Natural killer cell (primary cell): Measurements from ENCODE around the gene SPARCL1. TPM values are rescaled to one million over a fixed set of nuclear protein-coding genes. Genes with fewer than 3 reads are reported as not detected.
A peak's percentile ranks its signal among the peaks of the same experiment; 100 is the strongest.

ENCODE experiments used
- ATAC-seq, 3 donors: fragments of 150-1000 bp in 2 of 3; fragments of 200-7000 bp in 1 of 3; cut with Tn5 transposase; 1 replicate in 1 of 3; 2 replicates in 2 of 3; pipeline ENCODE4 v1.10.0; 2021; ENCODE audit warnings: mild to moderate bottlenecking in 2 of 3, moderate library complexity in 2 of 3
- DNase-seq, 2 donors: peaks; one replicate each; pipeline versions ENCODE4 v3.0.0 to v3.0.0-alpha.2; 2013 to 2021; ENCODE audit warnings: mixed read lengths in 1 of 2
- H3K27ac ChIP-seq: one replicate; pipeline ENCODE4 v1.5.1; 2013; ENCODE audit warnings: mild to moderate bottlenecking, low read length
- H3K27me3 ChIP-seq: one replicate; pipeline ENCODE4 v1.6.1; 2013; ENCODE audit warnings: low read length; ENCODE audit not compliant: control insufficient read depth, insufficient read depth
- H3K36me3 ChIP-seq: one replicate; pipeline ENCODE4 v1.6.1; 2013; ENCODE audit warnings: low read length; ENCODE audit not compliant: control insufficient read depth, insufficient read depth
- H3K4me1 ChIP-seq: one replicate; pipeline ENCODE4 v1.6.1; 2013; ENCODE audit warnings: low read length; ENCODE audit not compliant: control insufficient read depth, insufficient read depth
- H3K4me3 ChIP-seq: one replicate; pipeline ENCODE4 v1.5.1; 2013; ENCODE audit warnings: low read length
- H3K9me3 ChIP-seq: one replicate; pipeline ENCODE4 v1.6.1; 2013; ENCODE audit warnings: low read length; ENCODE audit not compliant: control insufficient read depth, insufficient read depth
- H3K27ac Mint-ChIP-seq, 2 donors: one replicate each; pipeline ENCODE4 v1.8.0; 2022; ENCODE audit warnings: mild to moderate bottlenecking in 2 of 2, mixed read lengths in 2 of 2, moderate library complexity in 1 of 2
- H3K27me3 Mint-ChIP-seq, 2 donors: one replicate each; pipeline ENCODE4 v1.8.0; 2022; ENCODE audit warnings: low read depth in 2 of 2, mixed read lengths in 2 of 2
- H3K36me3 Mint-ChIP-seq: one replicate; pipeline ENCODE4 v1.8.0; 2022; ENCODE audit warnings: mixed read lengths
- H3K4me1 Mint-ChIP-seq, 2 donors: one replicate each; pipeline ENCODE4 v1.8.0; 2022; ENCODE audit warnings: mixed read lengths in 2 of 2
- H3K4me3 Mint-ChIP-seq: one replicate; pipeline ENCODE4 v1.8.0; 2022; ENCODE audit warnings: mild to moderate bottlenecking, moderate library complexity, mixed read lengths
- H3K9me3 Mint-ChIP-seq, 2 donors: one replicate each; pipeline ENCODE4 v1.8.0; 2022; ENCODE audit warnings: mixed read lengths in 2 of 2
- CTCF ChIP-seq: fragments of 200-600 bp; IDR thresholded peaks from one replicate; pipeline ENCODE4 v1.8.0; 2022; ENCODE audit warnings: antibody characterized with exemption
- WGBS: methylation state at CpG from one replicate; pipeline ENCODE4 v1.1.7; 2013; ENCODE audit warnings: missing lambda C conversion rate; ENCODE audit not compliant: insufficient coverage; 5-methylcytosine and 5-hydroxymethylcytosine counted together
- intact Hi-C: fragments of 100-400 bp; cut with micrococcal nuclease; formaldehyde crosslinking; loops from one replicate; pipeline ENCODE4 v1.14.2; 2022
- total RNA-seq, 4 donors: library from RNA; stranded (reverse); fragments of 120-200 nt in 1 of 4; gene quantifications; one replicate each; pipeline versions ENCODE4 v1.2.3 to v1.2.4, GENCODE V29; 2013 to 2022

SPARCL1 gene
- total RNA-seq, 3 donors from 2014 or later (not counting 1 experiment from before 2014, with no cell fraction given) = not detected

GRCh38 chr4:87499403-87500091, 29.6 kb downstream of the SPARCL1 start:
- Mint-ChIP-seq H3K9me3 (no peaks in the 10 kb centered on the region), H3K27ac (no peak overlapping the region), H3K4me3 (no peak overlapping the region)

GRCh38 chr4:87498446-87498900, 30.7 kb downstream of the SPARCL1 start:
- Histone ChIP-seq H3K4me3 (no peak overlapping the region), H3K9me3 (no peaks in the 10 kb centered on the region), H3K4me1 (no peaks in the 10 kb centered on the region), H3K36me3 (no peaks in the 10 kb centered on the region), H3K27ac (no peak overlapping the region), H3K27me3 (no peaks in the 10 kb centered on the region)
- Mint-ChIP-seq H3K4me3 (no peak overlapping the region), H3K27me3 (peaks cover 0 to 2% of the 10 kb centered on the region in 2 donors), H3K4me1 (no peaks in the 10 kb centered on the region), H3K9me3 (no peaks in the 10 kb centered on the region), H3K27ac (no peak overlapping the region), H3K36me3 (no peaks in the 10 kb centered on the region)
- ATAC-seq (no peak), DNase-seq (no peak)
- no peak for TF ChIP-seq CTCF
- 21% methylated on average over 5 of the region's 5 CpGs for WGBS
- intact Hi-C loops = no loop called here

More at GRCh38 chr4:87499403-87500091, 29.6 kb downstream of the SPARCL1 start:
- Histone ChIP-seq H3K4me1 (no peaks in the 10 kb centered on the region), H3K27ac (no peak overlapping the region), H3K36me3 (no peaks in the 10 kb centered on the region), H3K27me3 (no peaks in the 10 kb centered on the region), H3K4me3 (no peak overlapping the region), H3K9me3 (no peaks in the 10 kb centered on the region)
- intact Hi-C loops = no loop called here
- no peak for DNase-seq
- ATAC-seq = no peak
- no peaks in the 10 kb centered on the region for H3K27me3 Mint-ChIP-seq
- H3K4me1 Mint-ChIP-seq = no peaks in the 10 kb centered on the region
- H3K36me3 Mint-ChIP-seq = no peaks in the 10 kb centered on the region
- 73% methylated on average over 7 of the region's 7 CpGs for WGBS
- no peak for TF ChIP-seq CTCF

- intact Hi-C loops = no loop called here
- WGBS = 97% methylated on average over 3 of the region's 3 CpGs
- no peak for TF ChIP-seq CTCF
- Histone ChIP-seq H3K27ac (no peak overlapping the region), H3K36me3 (no peaks in the 10 kb centered on the region), H3K4me3 (no peak overlapping the region), H3K9me3 (no peaks in the 10 kb centered on the region), H3K4me1 (no peaks in the 10 kb centered on the region), H3K27me3 (no peaks in the 10 kb centered on the region)
- H3K27me3 Mint-ChIP-seq = peaks cover 0 to 2% of the 10 kb centered on the region in 2 donors
- H3K27ac Mint-ChIP-seq = no peak overlapping the region
- DNase-seq (no peak), ATAC-seq (no peak)
- H3K36me3 Mint-ChIP-seq = no peaks in the 10 kb centered on the region
- H3K9me3 Mint-ChIP-seq = no peaks in the 10 kb centered on the region
- no peak overlapping the region for H3K4me3 Mint-ChIP-seq
- no peaks in the 10 kb centered on the region for H3K4me1 Mint-ChIP-seq
Observed at GRCh38 chr4:87497578-87497977, 31.6 kb downstream of the SPARCL1 start.

GRCh38 chr4:87497159-87497558, 32.0 kb downstream of the SPARCL1 start:
- Histone ChIP-seq H3K4me1 (no peaks in the 10 kb centered on the region), H3K9me3 (no peaks in the 10 kb centered on the region), H3K36me3 (no peaks in the 10 kb centered on the region), H3K27ac (no peak overlapping the region), H3K4me3 (no peak overlapping the region), H3K27me3 (no peaks in the 10 kb centered on the region)
- no peaks in the 10 kb centered on the region for H3K36me3 Mint-ChIP-seq
- H3K27me3 Mint-ChIP-seq = peaks cover 0 to 2% of the 10 kb centered on the region in 2 donors
- intact Hi-C loops = no loop called here
- DNase-seq (peak in 1 of 2 donors; percentile 32), ATAC-seq (no peak)
- WGBS = no CpG with 5 or more reads among the region's 2 CpGs
- H3K4me3 Mint-ChIP-seq = no peak overlapping the region
- peak; percentile 49 for TF ChIP-seq CTCF
- H3K27ac Mint-ChIP-seq = no peak overlapping the region
- no peaks in the 10 kb centered on the region for H3K9me3 Mint-ChIP-seq
- H3K4me1 Mint-ChIP-seq = no peaks in the 10 kb centered on the region
